ENCODE data around the gene L1CAM.

- no peak for TF ChIP-seq POLR2A (IDR thresholded peaks at IDR 0.05)
- TF ChIP-seq CTCF (IDR thresholded peaks at IDR 0.05), result no peak
These were observed 7.6 kb downstream of the L1CAM start for GRCh38 chrX:153878345-153878744.
